CD4-positive, alpha-beta T cell (primary cell): ENCODE data around the gene SMIM12. TPM values are rescaled to one million over a fixed set of nuclear protein-coding genes. Genes with fewer than 3 reads are reported as not detected.
"Not testable (repeated sequence)": the region's sequence is repeated elsewhere in the genome, so short reads cannot be mapped to it uniquely, and the experiment has no call there.

Experiments used
- ATAC-seq: fragments of 200-7000 bp; cut with Tn5 transposase; one replicate; pipeline ENCODE4 v1.10.0; 2022; ENCODE audit warnings: mild to moderate bottlenecking; ENCODE audit not compliant: poor library complexity
- CTCF ChIA-PET: fragments of 350-600 bp; sonication (Branson Sonifier 250); formaldehyde crosslinking; loops from one replicate; lab custom pipeline; 2021; ENCODE audit warnings: antibody characterized with exemption, inconsistent platforms; lab: Charles Lee
- POLR2A ChIA-PET: fragments of 350-600 bp; sonication (Branson Sonifier 250); formaldehyde crosslinking; loops from one replicate; lab custom pipeline; 2021; ENCODE audit warnings: antibody characterized with exemption, inconsistent platforms; lab: Charles Lee
- DNase-seq, 14 experiments: peaks; one replicate each; pipeline ENCODE4 v3.0.0-alpha.2; 2013 to 2020; ENCODE audit warnings: mixed read lengths in 2 of 14
- H3K27ac ChIP-seq, 2 donors: one replicate each; pipeline versions ENCODE4 v1.5.1 to v1.7.0; 2013; ENCODE audit warnings: low read length in 2 of 2, low read depth in 1 of 2, mild to moderate bottlenecking in 1 of 2
- H3K27me3 ChIP-seq, 2 experiments: 1 replicate in 1 of 2; 2 replicates in 1 of 2; pipeline versions ENCODE4 v1.6.1 to v1.7.0; 2013; ENCODE audit warnings: low read length in 2 of 2, control low read depth in 1 of 2, mild to moderate bottlenecking in 1 of 2, moderate library complexity in 1 of 2; ENCODE audit not compliant: insufficient read depth in 2 of 2, control insufficient read depth in 1 of 2
- H3K36me3 ChIP-seq: one replicate; pipeline ENCODE4 v1.6.1; 2013; ENCODE audit warnings: low read length, control low read depth; ENCODE audit not compliant: insufficient read depth
- H3K4me1 ChIP-seq: one replicate; pipeline ENCODE4 v1.6.1; 2013; ENCODE audit warnings: low read length, control low read depth; ENCODE audit not compliant: insufficient read depth
- H3K4me3 ChIP-seq: one replicate; pipeline ENCODE4 v1.5.1; 2013; ENCODE audit warnings: mild to moderate bottlenecking, low read length, moderate library complexity
- H3K9me3 ChIP-seq, 2 experiments: 1 replicate in 1 of 2; 2 replicates in 1 of 2; pipeline versions ENCODE4 v1.6.1 to v1.7.0; 2013; ENCODE audit warnings: low read length in 2 of 2, mild to moderate bottlenecking in 2 of 2, control low read depth in 1 of 2, moderate library complexity in 1 of 2; ENCODE audit not compliant: control insufficient read depth in 1 of 2, insufficient read depth in 1 of 2
- H3K27ac Mint-ChIP-seq: one replicate; pipeline ENCODE4 v1.8.0; 2020; ENCODE audit warnings: mixed read lengths
- H3K27me3 Mint-ChIP-seq: one replicate; pipeline ENCODE4 v1.8.0; 2021; ENCODE audit warnings: mixed read lengths
- H3K36me3 Mint-ChIP-seq: one replicate; pipeline ENCODE4 v1.8.0; 2021; ENCODE audit warnings: low read depth, mixed read lengths
- H3K4me1 Mint-ChIP-seq: one replicate; pipeline ENCODE4 v1.8.0; 2021; ENCODE audit warnings: low read depth, mixed read lengths
- H3K4me3 Mint-ChIP-seq: one replicate; pipeline ENCODE4 v1.8.0; 2020; ENCODE audit warnings: mild to moderate bottlenecking, mixed read lengths
- H3K9me3 Mint-ChIP-seq: one replicate; pipeline ENCODE4 v1.8.0; 2020; ENCODE audit warnings: mixed read lengths
- CTCF ChIP-seq: fragments of 200-600 bp; IDR thresholded peaks from one replicate; pipeline ENCODE4 v1.8.0; 2022; ENCODE audit warnings: antibody characterized with exemption, mild to moderate bottlenecking
- intact Hi-C, 2 experiments: fragments of 100-400 bp; cut with DNase I in 1 of 2; cut with micrococcal nuclease in 1 of 2; formaldehyde crosslinking; loops; one replicate each; pipeline versions ENCODE4 v1.15.1 to v1.9.0; 2023 to 2025; cut with DNase I, micrococcal nuclease
- total RNA-seq, 174 experiments: library from RNA in 2 of 174; stranded (reverse) in 2 of 174; gene quantifications; one replicate each; pipeline ENCODE4 v1.2.3 and lab custom pipeline; 2021 to 2026

Gene SMIM12
- total RNA-seq, 2 experiments from 2014 or later: 43.0 to 44.6 TPM

GRCh38 chr1:34822202-34822601 lies 37.3 kb downstream of the SMIM12 start:
- no peaks in the 10 kb centered on the region for H3K4me1 ChIP-seq
- no peak overlapping the region for H3K27ac ChIP-seq
- no peaks in the 10 kb centered on the region for H3K27me3 Mint-ChIP-seq
- DNase-seq (no peak), ATAC-seq (no peak)
- intact Hi-C loops: no loop called here
- no peaks in the 10 kb centered on the region for H3K36me3 ChIP-seq
- no peaks in the 10 kb centered on the region for H3K9me3 Mint-ChIP-seq
- H3K27ac Mint-ChIP-seq: no peak overlapping the region
- peaks cover 0 to 4% of the 10 kb centered on the region in 2 experiments for H3K9me3 ChIP-seq
- ChIA-PET POLR2A (no interaction called here), CTCF (no interaction called here)
- TF ChIP-seq CTCF: no peak
- no peak overlapping the region for H3K4me3 Mint-ChIP-seq
- H3K4me1 Mint-ChIP-seq: no peaks in the 10 kb centered on the region
- H3K27me3 ChIP-seq: no peaks in the 10 kb centered on the region
- no peaks in the 10 kb centered on the region for H3K36me3 Mint-ChIP-seq
- H3K4me3 ChIP-seq: no peak overlapping the region

GRCh38 chr1:34818862-34819261 lies 40.7 kb downstream of the SMIM12 start:
- H3K27ac ChIP-seq, CTCF ChIA-PET, H3K27ac Mint-ChIP-seq, ATAC-seq, H3K27me3 ChIP-seq, DNase-seq, H3K27me3 Mint-ChIP-seq, H3K36me3 Mint-ChIP-seq, H3K9me3 ChIP-seq, H3K4me1 ChIP-seq, H3K36me3 ChIP-seq, H3K9me3 Mint-ChIP-seq, POLR2A ChIA-PET, H3K4me3 ChIP-seq, intact Hi-C loops, H3K4me3 Mint-ChIP-seq, H3K4me1 Mint-ChIP-seq: not testable (repeated sequence)

- ATAC-seq: no peak
- Histone ChIP-seq H3K27ac (no peak overlapping the region), H3K9me3 (no peaks in the 10 kb centered on the region), H3K4me3 (no peak overlapping the region), H3K27me3 (no peaks in the 10 kb centered on the region), H3K36me3 (no peaks in the 10 kb centered on the region), H3K4me1 (no peaks in the 10 kb centered on the region)
- H3K27ac Mint-ChIP-seq: no peak overlapping the region
- intact Hi-C loops: no loop called here
- no peaks in the 10 kb centered on the region for H3K36me3 Mint-ChIP-seq
- no peak overlapping the region for H3K4me3 Mint-ChIP-seq
- TF ChIP-seq CTCF: no peak
- DNase-seq: no peak
- CTCF ChIA-PET: no interaction called here
- no peaks in the 10 kb centered on the region for H3K4me1 Mint-ChIP-seq
- POLR2A ChIA-PET: interaction anchor here (0.6 kb wide), 1 partner anchor 15 kb away, joined by 4 read pairs; no protein-coding TSS in a partner anchor
- H3K27me3 Mint-ChIP-seq: no peaks in the 10 kb centered on the region
- no peaks in the 10 kb centered on the region for H3K9me3 Mint-ChIP-seq
These were observed 42.8 kb downstream of the SMIM12 start for GRCh38 chr1:34816778-34817177.

GRCh38 chr1:34816332-34816731 lies 43.2 kb downstream of the SMIM12 start:
- Mint-ChIP-seq H3K27me3 (no peaks in the 10 kb centered on the region), H3K4me3 (no peak overlapping the region), H3K9me3 (no peaks in the 10 kb centered on the region), H3K4me1 (no peaks in the 10 kb centered on the region), H3K27ac (no peak overlapping the region), H3K36me3 (no peaks in the 10 kb centered on the region)
- Histone ChIP-seq H3K27me3 (no peaks in the 10 kb centered on the region), H3K27ac (no peak overlapping the region), H3K36me3 (no peaks in the 10 kb centered on the region), H3K4me3 (no peak overlapping the region), H3K9me3 (no peaks in the 10 kb centered on the region), H3K4me1 (no peaks in the 10 kb centered on the region)
- ATAC-seq (no peak), DNase-seq (no peak)
- CTCF ChIA-PET: no interaction called here
- intact Hi-C loops: no loop called here
- POLR2A ChIA-PET: interaction anchor here (0.6 kb wide), 1 partner anchor 14 kb away, joined by 4 read pairs; no protein-coding TSS in a partner anchor
- TF ChIP-seq CTCF: no peak

GRCh38 chr1:34810781-34811180 lies 48.8 kb downstream of the SMIM12 start:
- intact Hi-C loops, H3K27ac Mint-ChIP-seq, CTCF ChIA-PET: not testable (repeated sequence)

More at GRCh38 chr1:34810781-34811180, 48.8 kb downstream of the SMIM12 start:
- ATAC-seq, H3K4me1 ChIP-seq, H3K27me3 Mint-ChIP-seq, H3K4me3 Mint-ChIP-seq, H3K4me1 Mint-ChIP-seq, H3K4me3 ChIP-seq, H3K9me3 ChIP-seq, H3K9me3 Mint-ChIP-seq, H3K27me3 ChIP-seq, H3K27ac ChIP-seq, POLR2A ChIA-PET, H3K36me3 ChIP-seq, DNase-seq, H3K36me3 Mint-ChIP-seq: not testable (repeated sequence)
